ENCODE measurements around the gene CIB4. TPM values are rescaled to one million over a fixed set of nuclear protein-coding genes. Genes with fewer than 3 reads are reported as not detected.

Gene CIB4
- total RNA-seq, 1 donor from 2014 or later, result not detected

GRCh38 chr2:26605195-26605998 lies 35.8 kb downstream of the CIB4 start:
- Histone ChIP-seq H3K27me3 (ENCODE audit: control insufficient read depth, insufficient read depth, low read length) (peaks cover 12% of the 10 kb centered on the region), H3K4me3 (ENCODE audit: low read depth, low read length) (no peak overlapping the region), H3K36me3 (ENCODE audit: control insufficient read depth, insufficient read depth, low read length) (no peaks in the 10 kb centered on the region)
- DNase-seq (ENCODE audit: low read depth), result no peak
- TF ChIP-seq, protein P1, sequence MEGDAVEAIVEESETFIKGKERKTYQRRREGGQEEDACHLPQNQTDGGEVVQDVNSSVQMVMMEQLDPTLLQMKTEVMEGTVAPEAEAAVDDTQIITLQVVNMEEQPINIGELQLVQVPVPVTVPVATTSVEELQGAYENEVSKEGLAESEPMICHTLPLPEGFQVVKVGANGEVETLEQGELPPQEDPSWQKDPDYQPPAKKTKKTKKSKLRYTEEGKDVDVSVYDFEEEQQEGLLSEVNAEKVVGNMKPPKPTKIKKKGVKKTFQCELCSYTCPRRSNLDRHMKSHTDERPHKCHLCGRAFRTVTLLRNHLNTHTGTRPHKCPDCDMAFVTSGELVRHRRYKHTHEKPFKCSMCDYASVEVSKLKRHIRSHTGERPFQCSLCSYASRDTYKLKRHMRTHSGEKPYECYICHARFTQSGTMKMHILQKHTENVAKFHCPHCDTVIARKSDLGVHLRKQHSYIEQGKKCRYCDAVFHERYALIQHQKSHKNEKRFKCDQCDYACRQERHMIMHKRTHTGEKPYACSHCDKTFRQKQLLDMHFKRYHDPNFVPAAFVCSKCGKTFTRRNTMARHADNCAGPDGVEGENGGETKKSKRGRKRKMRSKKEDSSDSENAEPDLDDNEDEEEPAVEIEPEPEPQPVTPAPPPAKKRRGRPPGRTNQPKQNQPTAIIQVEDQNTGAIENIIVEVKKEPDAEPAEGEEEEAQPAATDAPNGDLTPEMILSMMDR (IDR thresholded peaks at IDR 0.05; ENCODE audit: insufficient read depth, low read length, poor library complexity, severe bottlenecking), result peak; percentile 85

GRCh38 chr2:26602575-26602974 lies 38.6 kb downstream of the CIB4 start:
- H3K4me3 ChIP-seq (ENCODE audit: low read depth, low read length), result no peak overlapping the region
- no peak for DNase-seq (ENCODE audit: low read depth)
- no peaks in the 10 kb centered on the region for H3K36me3 ChIP-seq (ENCODE audit: control insufficient read depth, insufficient read depth, low read length)
- TF ChIP-seq, protein P1 (IDR thresholded peaks at IDR 0.05; ENCODE audit: insufficient read depth, low read length, poor library complexity, severe bottlenecking), result no peak
- H3K27me3 ChIP-seq (ENCODE audit: control insufficient read depth, insufficient read depth, low read length), result peaks cover 11% of the 10 kb centered on the region

DNA sequence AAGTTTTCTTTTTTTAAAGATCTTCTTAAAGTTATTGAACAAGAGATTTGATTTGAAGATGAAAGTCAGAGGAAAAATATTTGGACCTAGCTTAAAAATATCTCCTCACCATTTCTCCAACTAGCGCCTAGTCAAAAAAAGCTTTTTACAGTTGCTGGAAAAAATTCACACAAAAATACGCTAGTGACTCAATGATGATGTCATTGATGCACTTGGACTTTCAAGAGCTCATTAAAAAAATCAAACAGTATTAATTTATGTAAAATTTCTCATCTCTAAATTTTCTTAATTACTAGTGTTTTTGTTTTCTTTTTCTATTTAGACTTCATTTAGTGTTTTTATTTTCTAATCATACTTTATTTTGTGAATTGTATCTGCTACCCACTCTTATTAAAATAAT lies 41.8 kb downstream of the CIB4 start:
- no peaks in the 10 kb centered on the region for H3K36me3 ChIP-seq (ENCODE audit: control insufficient read depth, insufficient read depth, low read length)
- TF ChIP-seq, protein P1 (IDR thresholded peaks at IDR 0.05; ENCODE audit: insufficient read depth, low read length, poor library complexity, severe bottlenecking), result no peak
- no peak overlapping the region for H3K4me3 ChIP-seq (ENCODE audit: low read depth, low read length)
- peaks cover 12% of the 10 kb centered on the region for H3K27me3 ChIP-seq (ENCODE audit: control insufficient read depth, insufficient read depth, low read length)
- DNase-seq (ENCODE audit: low read depth), result no peak

DNA sequence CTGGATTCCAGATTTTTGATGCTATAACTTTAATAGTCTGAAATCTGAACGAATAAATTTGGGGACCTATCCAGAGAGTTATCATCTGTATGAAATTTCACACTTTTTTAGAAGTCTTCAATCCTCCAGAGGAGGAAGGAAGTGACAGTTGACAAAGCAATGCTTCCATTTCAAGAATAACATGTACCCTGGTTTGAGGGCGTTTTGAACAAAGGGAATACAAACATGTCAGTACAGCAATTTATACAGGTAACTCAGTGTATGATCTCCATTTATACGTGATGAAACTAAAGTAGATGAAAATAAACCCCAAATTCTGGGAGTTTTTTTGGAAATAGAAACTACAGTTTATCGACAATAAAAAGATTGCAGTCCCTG lies 42.2 kb downstream of the CIB4 start:
- H3K27me3 ChIP-seq (ENCODE audit: control insufficient read depth, insufficient read depth, low read length), result peaks cover 12% of the 10 kb centered on the region
- no peak for DNase-seq (ENCODE audit: low read depth)
- TF ChIP-seq, protein P1 (IDR thresholded peaks at IDR 0.05; ENCODE audit: insufficient read depth, low read length, poor library complexity, severe bottlenecking), result no peak
- no peaks in the 10 kb centered on the region for H3K36me3 ChIP-seq (ENCODE audit: control insufficient read depth, insufficient read depth, low read length)
- H3K4me3 ChIP-seq (ENCODE audit: low read depth, low read length), result no peak overlapping the region

DNA sequence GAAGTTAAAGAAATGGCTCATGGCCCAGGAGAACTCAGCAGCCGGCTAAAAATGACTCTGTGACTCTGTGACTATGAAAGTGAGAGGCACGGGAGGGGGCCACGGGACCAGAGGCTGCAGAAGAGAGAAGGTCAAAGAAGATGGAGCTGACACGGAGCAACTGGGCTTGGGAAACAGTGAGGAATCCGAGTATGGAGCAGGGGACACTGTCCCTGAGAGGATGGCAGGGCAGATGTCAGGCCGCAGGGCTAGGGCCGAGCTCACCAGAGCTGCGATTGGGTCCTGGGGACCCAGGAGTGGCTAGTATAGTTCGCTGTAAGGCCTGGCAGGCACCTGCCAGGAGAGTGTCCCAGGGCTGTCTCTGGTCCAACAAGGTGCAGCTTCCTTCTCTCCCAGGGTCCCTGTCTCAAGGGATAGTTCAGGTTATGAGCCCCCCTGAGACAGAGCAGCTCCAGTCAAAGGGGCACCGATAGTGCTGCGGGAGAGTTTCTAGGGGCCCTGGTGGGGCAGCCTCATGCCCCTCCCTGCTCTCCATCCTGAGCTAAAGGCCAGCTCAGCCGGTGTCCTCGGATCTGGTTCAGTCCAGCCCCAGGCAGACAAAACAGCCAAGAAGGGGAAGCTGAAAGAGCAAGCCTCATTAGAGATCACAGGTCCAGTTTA lies 42.7 kb downstream of the CIB4 start:
- TF ChIP-seq, protein P1 (IDR thresholded peaks at IDR 0.05; ENCODE audit: insufficient read depth, low read length, poor library complexity, severe bottlenecking), result no peak
- Histone ChIP-seq H3K36me3 (ENCODE audit: control insufficient read depth, insufficient read depth, low read length) (no peaks in the 10 kb centered on the region), H3K4me3 (ENCODE audit: low read depth, low read length) (no peak overlapping the region), H3K27me3 (ENCODE audit: control insufficient read depth, insufficient read depth, low read length) (peaks cover 12% of the 10 kb centered on the region)
- DNase-seq (ENCODE audit: low read depth), result no peak
